Panc1 (cell line): ENCODE results near the gene ELMO1. TPM values are rescaled to one million over a fixed set of nuclear protein-coding genes. Genes with fewer than 3 reads are reported as not detected.

Experiments
- ATAC-seq: fragments of 200-7000 bp; cut with Tn5 transposase; 2 replicates; pipeline ENCODE4 v1.9.1; 2020; ENCODE audit warnings: mild to moderate bottlenecking, moderate library complexity
- BruUV-seq: library from RNA; stranded (reverse); fragments of 400-500 nt; replicated peaks from 2 replicates; lab custom pipeline; 2021; lab: Mats Ljungman, UMichigan
- CTCF ChIA-PET: fragments of 300-600 bp; sonication (Branson Sonifier 250); formaldehyde crosslinking; loops from one replicate; lab custom pipeline; 2022; ENCODE audit warnings: antibody characterized with exemption; lab: Charles Lee
- POLR2A ChIA-PET: fragments of 300-600 bp; sonication (Branson Sonifier 250); formaldehyde crosslinking; loops from one replicate; lab custom pipeline; 2022; ENCODE audit warnings: antibody characterized with exemption; lab: Charles Lee
- DNase-seq: peaks from one replicate; pipeline ENCODE4 v3.0.0-alpha.2; 2010; ENCODE audit warnings: low read depth, low spot score
- H3K27ac ChIP-seq: 2 replicates; pipeline ENCODE4 v1.5.1; 2011; ENCODE audit warnings: mild to moderate bottlenecking, low read length, inconsistent platforms
- H3K27me3 ChIP-seq: fragments of 200-500 bp; sonication (Bioruptor generic); 2 replicates; pipeline ENCODE4 v1.6.0; 2014; ENCODE audit warnings: low read length, inconsistent platforms; ENCODE audit not compliant: control insufficient read depth, insufficient read depth
- H3K36me3 ChIP-seq: fragments of 200-500 bp; sonication (Bioruptor generic); 2 replicates; pipeline ENCODE4 v1.5.1; 2014; ENCODE audit warnings: inconsistent platforms, mild to moderate bottlenecking, low read length, moderate library complexity; ENCODE audit not compliant: control insufficient read depth, insufficient read depth
- H3K4me1 ChIP-seq: 2 replicates; pipeline ENCODE4 v1.5.1; 2011; ENCODE audit warnings: inconsistent platforms, mild to moderate bottlenecking, low read length, moderate library complexity; ENCODE audit not compliant: control insufficient read depth, insufficient read depth
- H3K4me3 ChIP-seq, 2 experiments: 2 replicates each; pipeline ENCODE4 v1.5.1; 2011 to 2012; ENCODE audit warnings: low read depth in 2 of 2, low read length in 2 of 2, mild to moderate bottlenecking in 2 of 2, inconsistent platforms in 1 of 2, moderate library complexity in 1 of 2
- H3K9me3 ChIP-seq: fragments of 200-500 bp; sonication (Bioruptor generic); 2 replicates; pipeline ENCODE4 v1.5.1; 2014; ENCODE audit warnings: low read depth, mild to moderate bottlenecking, inconsistent platforms, low read length, moderate library complexity; ENCODE audit not compliant: control insufficient read depth, insufficient read depth
- POLR2AphosphoS5 ChIP-seq: IDR thresholded peaks from 2 replicates; pipeline ENCODE4 v1.6.1; 2012; ENCODE audit warnings: mild to moderate bottlenecking, low read depth, low read length, moderate library complexity
- REST ChIP-seq, 2 experiments: IDR thresholded peaks; 2 replicates each; pipeline ENCODE4 v1.6.1; 2011 to 2012; ENCODE audit warnings: low read depth in 2 of 2, control low read depth in 1 of 2, low read length in 1 of 2, mild to moderate bottlenecking in 1 of 2, moderate library complexity in 1 of 2; ENCODE audit not compliant: insufficient read depth in 1 of 2
- SIN3A ChIP-seq: IDR thresholded peaks from 2 replicates; pipeline ENCODE4 v1.6.1; 2012; ENCODE audit warnings: low read depth, mild to moderate bottlenecking, low read length, moderate library complexity, borderline replicate concordance; ENCODE audit not compliant: insufficient read depth
- TCF7L2 ChIP-seq: IDR thresholded peaks from 2 replicates; pipeline ENCODE4 v1.6.1; 2011; ENCODE audit warnings: mild to moderate bottlenecking, low read depth, low read length, inconsistent platforms
- in situ Hi-C: cut with HindIII; loops from 2 replicates; pipeline ENCODE4 v1.10.0; 2016; ENCODE audit warnings: low sequenced_read_pairs, low pct_unique_long_range_greater_than_20kb
- intact Hi-C: fragments of 100-400 bp; cut with micrococcal nuclease; formaldehyde crosslinking; loops from one replicate; pipeline ENCODE4 v1.10.0; 2022; ENCODE audit not compliant: unreplicated experiment
- total RNA-seq: library from RNA; stranded (reverse); gene quantifications from one replicate; pipeline ENCODE4 v1.2.1, GENCODE V29; 2021; ENCODE audit not compliant: unreplicated experiment
- TF ChIP-seq, protein P1 (sequence below): fragments of 450-650 bp; IDR thresholded peaks from 2 replicates; pipeline ENCODE4 v1.5.1; 2017; ENCODE audit warnings: mild to moderate bottlenecking

Gene ELMO1
- total RNA-seq, 1 experiment from 2014 or later, result 0.80 TPM

DNA sequence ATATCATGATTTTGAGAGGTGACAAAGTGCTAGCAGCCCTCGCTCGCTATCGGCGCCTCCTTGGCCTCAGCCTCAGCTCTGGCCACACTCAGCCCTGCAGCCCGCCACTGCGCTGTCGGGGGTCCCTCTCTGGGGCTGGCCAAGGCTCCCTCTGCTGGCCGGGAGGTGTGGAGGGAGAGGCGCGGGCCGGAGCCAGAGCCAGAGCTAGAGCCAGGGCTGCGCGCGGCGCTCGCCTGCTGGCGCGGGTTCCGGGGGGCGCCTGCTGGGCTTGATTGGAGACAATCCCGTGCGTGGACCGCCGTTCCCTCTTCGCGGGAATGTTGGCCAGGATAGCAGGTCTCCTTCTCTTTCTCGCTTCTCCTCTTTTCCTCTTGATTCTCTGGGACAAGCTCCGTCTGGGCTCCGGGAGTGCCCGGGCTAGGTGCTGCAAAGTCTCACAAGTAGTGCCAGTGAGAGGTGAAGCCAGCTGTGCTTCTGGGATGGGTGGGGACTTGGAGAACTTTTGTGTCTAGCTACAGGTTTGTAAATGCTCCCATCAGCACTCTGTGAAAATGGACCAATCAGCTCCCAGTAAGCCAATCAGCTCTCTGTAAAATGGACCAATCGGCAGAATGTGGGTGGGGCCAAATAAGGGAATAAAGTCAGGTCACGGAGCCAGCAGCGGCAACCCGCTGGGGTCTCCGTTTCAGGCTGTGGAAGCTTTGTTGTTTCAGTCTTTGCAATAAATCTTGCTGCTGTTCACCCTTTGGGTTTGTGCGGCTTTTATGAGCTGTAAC lies 43.4 kb upstream of the ELMO1 start:
- H3K27ac ChIP-seq, result no peak overlapping the region
- intact Hi-C loops, result loop anchor here (10.0 kb wide), 1 partner anchor 207 kb away; no protein-coding TSS in a partner anchor
- H3K9me3 ChIP-seq, result peaks cover 5% of the 10 kb centered on the region; the same call in 1 of the 2 replicates
- H3K4me1 ChIP-seq, result no peaks in the 10 kb centered on the region
- no TSS peak for BruUV-seq
- ChIA-PET POLR2A (no interaction called here), CTCF (no interaction called here)
- TF ChIP-seq POLR2AphosphoS5 (no peak), TCF7L2 (no peak)
- TF ChIP-seq, protein P1, sequence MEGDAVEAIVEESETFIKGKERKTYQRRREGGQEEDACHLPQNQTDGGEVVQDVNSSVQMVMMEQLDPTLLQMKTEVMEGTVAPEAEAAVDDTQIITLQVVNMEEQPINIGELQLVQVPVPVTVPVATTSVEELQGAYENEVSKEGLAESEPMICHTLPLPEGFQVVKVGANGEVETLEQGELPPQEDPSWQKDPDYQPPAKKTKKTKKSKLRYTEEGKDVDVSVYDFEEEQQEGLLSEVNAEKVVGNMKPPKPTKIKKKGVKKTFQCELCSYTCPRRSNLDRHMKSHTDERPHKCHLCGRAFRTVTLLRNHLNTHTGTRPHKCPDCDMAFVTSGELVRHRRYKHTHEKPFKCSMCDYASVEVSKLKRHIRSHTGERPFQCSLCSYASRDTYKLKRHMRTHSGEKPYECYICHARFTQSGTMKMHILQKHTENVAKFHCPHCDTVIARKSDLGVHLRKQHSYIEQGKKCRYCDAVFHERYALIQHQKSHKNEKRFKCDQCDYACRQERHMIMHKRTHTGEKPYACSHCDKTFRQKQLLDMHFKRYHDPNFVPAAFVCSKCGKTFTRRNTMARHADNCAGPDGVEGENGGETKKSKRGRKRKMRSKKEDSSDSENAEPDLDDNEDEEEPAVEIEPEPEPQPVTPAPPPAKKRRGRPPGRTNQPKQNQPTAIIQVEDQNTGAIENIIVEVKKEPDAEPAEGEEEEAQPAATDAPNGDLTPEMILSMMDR, result peak; percentile 38
- ATAC-seq (no peak), DNase-seq (no peak)
- in situ Hi-C loops, result no loop called here
- no peaks in the 10 kb centered on the region for H3K36me3 ChIP-seq
- H3K27me3 ChIP-seq, result no peaks in the 10 kb centered on the region
- no peak overlapping the region for H3K4me3 ChIP-seq

DNA sequence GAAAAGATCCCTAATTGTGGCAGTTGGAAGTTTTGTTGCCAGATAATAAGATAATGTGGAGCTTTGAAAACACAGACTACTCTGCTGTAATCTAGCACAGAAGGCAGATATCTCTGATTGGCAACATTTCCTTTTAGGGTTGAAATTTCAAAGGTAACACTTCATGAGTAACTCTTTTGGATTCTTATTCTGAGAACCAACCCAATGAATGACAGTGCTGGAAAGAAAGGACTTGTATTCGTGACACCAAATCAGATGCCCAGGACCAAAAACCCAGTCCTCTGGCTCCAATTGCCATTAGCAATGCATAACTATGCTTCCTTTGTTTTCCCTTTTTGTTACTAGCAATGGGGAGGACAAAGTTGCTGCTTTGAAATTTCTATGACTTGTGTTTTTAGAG lies 41.0 kb upstream of the ELMO1 start:
- CTCF ChIA-PET, result interaction anchor here (0.6 kb wide), 1 partner anchor 255 kb away, joined by 4 read pairs; no protein-coding TSS in a partner anchor
- H3K27ac ChIP-seq, result no peak overlapping the region
- H3K27me3 ChIP-seq, result no peaks in the 10 kb centered on the region
- BruUV-seq, result no TSS peak
- intact Hi-C loops, result loop anchor here (10.0 kb wide), 1 partner anchor 205 kb away; no protein-coding TSS in a partner anchor
- ATAC-seq, result no peak
- H3K4me1 ChIP-seq, result no peaks in the 10 kb centered on the region
- POLR2A ChIA-PET, result no interaction called here
- H3K9me3 ChIP-seq, result peaks cover 5% of the 10 kb centered on the region; the same call in 1 of the 2 replicates
- no peak for DNase-seq
- no peaks in the 10 kb centered on the region for H3K36me3 ChIP-seq
- TF ChIP-seq POLR2AphosphoS5 (no peak), REST (IDR thresholded peaks at IDR 0.05; ENCODE audit: insufficient read depth in 1 of 2, low read depth in 2 of 2, low read length in 1 of 2) (no peak)
- in situ Hi-C loops, result no loop called here
- no peak overlapping the region for H3K4me3 ChIP-seq

DNA sequence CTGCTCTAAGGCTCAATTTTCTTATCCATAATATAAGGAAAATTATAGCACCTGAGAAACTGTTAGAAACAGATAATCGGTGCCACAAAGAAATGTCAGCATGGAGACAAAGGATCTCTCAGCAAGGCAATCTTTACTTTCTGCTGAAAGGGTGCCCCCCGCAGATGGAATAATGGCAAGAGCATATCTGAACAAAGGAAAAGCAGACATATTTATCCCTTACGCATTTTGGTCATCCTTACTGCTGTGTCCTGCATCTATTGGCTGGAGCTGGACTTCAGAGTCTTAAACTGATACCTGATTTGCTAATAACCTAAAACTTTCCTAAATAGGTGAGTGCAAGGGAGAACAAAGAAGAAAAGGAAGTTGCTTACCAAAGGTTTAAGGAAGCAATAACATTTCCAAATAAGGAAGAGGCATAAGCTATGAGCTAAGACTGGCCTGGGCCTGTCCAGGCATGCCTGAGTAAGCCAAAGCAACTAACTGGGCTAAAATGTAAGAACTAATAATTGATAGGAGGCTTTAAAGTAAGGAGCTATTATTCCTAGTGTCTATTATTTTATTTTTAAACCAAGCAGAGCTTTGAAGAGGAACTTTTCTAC lies 39.6 kb upstream of the ELMO1 start:
- Histone ChIP-seq H3K9me3 (peaks cover 5% of the 10 kb centered on the region; the same call in 1 of the 2 replicates), H3K27ac (no peak overlapping the region), H3K4me3 (no peak overlapping the region), H3K27me3 (no peaks in the 10 kb centered on the region), H3K36me3 (no peaks in the 10 kb centered on the region), H3K4me1 (no peaks in the 10 kb centered on the region)
- no TSS peak for BruUV-seq
- intact Hi-C loops, result no loop called here
- no peak for TF ChIP-seq TCF7L2
- TF ChIP-seq SIN3A, result no peak
- TF ChIP-seq REST (IDR thresholded peaks at IDR 0.05; ENCODE audit: insufficient read depth in 1 of 2, low read depth in 2 of 2, low read length in 1 of 2), result no peak
- no peak for TF ChIP-seq POLR2AphosphoS5
- TF ChIP-seq, protein P1, result no peak
- ATAC-seq (no peak), DNase-seq (no peak)
- CTCF ChIA-PET, result no interaction called here
- POLR2A ChIA-PET, result no interaction called here
- in situ Hi-C loops, result no loop called here
